HepG2 (cell line): ENCODE results near the gene AOX1. TPM values are rescaled to one million over a fixed set of nuclear protein-coding genes. Genes with fewer than 3 reads are reported as not detected.
A peak's percentile ranks its signal among the peaks of the same experiment; 100 is the strongest.

Source experiments
- ATAC-seq: fragments of 200-7000 bp; cut with Tn5 transposase; 3 replicates; pipeline ENCODE4 v1.9.1; 2020; ENCODE audit warnings: mild to moderate bottlenecking, moderate library complexity
- BruUV-seq: library from RNA; stranded (reverse); fragments of 400-500 nt; replicated peaks from 2 replicates; lab custom pipeline; 2021; lab: Mats Ljungman, UMichigan
- CTCF ChIA-PET: fragments of 300-600 bp; formaldehyde crosslinking; extraction: SDS; loops from one replicate; lab custom pipeline; 2021; ENCODE audit warnings: low total read pairs, inconsistent platforms, low intra/inter-chr PET ratio; lab: Yijun Ruan, JAX
- POLR2A ChIA-PET: fragments of 350-600 bp; sonication (Branson Sonifier 250); formaldehyde crosslinking; loops from one replicate; lab custom pipeline; 2020; ENCODE audit warnings: antibody characterized with exemption, inconsistent platforms; lab: Yijun Ruan, JAX
- DNase-seq: peaks from one replicate; pipeline ENCODE4 v3.0.0-alpha.2; 2015; ENCODE audit warnings: low spot score
- FAIRE-seq: peaks from 3 replicates; lab custom pipeline; 2011; peaks lifted over from hg19 to GRCh38; lab: Jason Lieb, UNC
- H2AFZ ChIP-seq: one replicate; pipeline ENCODE4 v1.6.1; 2011; ENCODE audit warnings: low read length, inconsistent platforms
- H3K27ac ChIP-seq: fragments of 300-600 bp; 3 replicates; pipeline ENCODE4 v1.8.0; 2011; ENCODE audit warnings: mixed run types, mild to moderate bottlenecking, mixed read lengths, low read length, inconsistent platforms; ENCODE audit not compliant: insufficient read depth; ENCODE audit errors: extremely low read length
- H3K27me3 ChIP-seq, 2 experiments: fragments of 200-600 bp in 1 of 2; 2 replicates in 1 of 2; 3 replicates in 1 of 2; pipeline versions ENCODE4 v1.6.0 to v1.8.0; 2011; ENCODE audit warnings: low read length in 2 of 2, mild to moderate bottlenecking in 2 of 2, moderate library complexity in 2 of 2, inconsistent platforms in 1 of 2; ENCODE audit not compliant: insufficient read depth in 2 of 2, control insufficient read depth in 1 of 2
- H3K36me3 ChIP-seq, 2 experiments: fragments of 200-600 bp in 1 of 2; replicated peaks in 1 of 2; 2 replicates in 1 of 2; 3 replicates in 1 of 2; pipeline versions ENCODE4 v1.5.1 to v1.8.0; 2011; ENCODE audit warnings: low read length in 2 of 2, inconsistent platforms in 1 of 2; ENCODE audit not compliant: insufficient read depth in 2 of 2, control insufficient read depth in 1 of 2
- H3K4me1 ChIP-seq: 2 replicates; pipeline ENCODE4 v1.5.1; 2012; ENCODE audit warnings: low read length, inconsistent platforms; ENCODE audit not compliant: insufficient read depth
- H3K4me2 ChIP-seq: 2 replicates; pipeline ENCODE4 v1.6.0; 2011; ENCODE audit warnings: low read depth, low read length, inconsistent platforms
- H3K4me3 ChIP-seq, 3 experiments: fragments of 200-600 bp in 1 of 3; sonication (generic), shearing (Covaris generic) in 1 of 3; replicated peaks in 1 of 3; 2 replicates each; pipeline ENCODE4 v1.5.1; 2011 to 2016; ENCODE audit warnings: low read length in 3 of 3, inconsistent platforms in 2 of 3, low read depth in 2 of 3, mild to moderate bottlenecking in 2 of 3, control low read depth in 1 of 3, mixed read lengths in 1 of 3; ENCODE audit not compliant: insufficient read depth in 1 of 3
- H3K79me2 ChIP-seq: one replicate; pipeline ENCODE4 v1.6.1; 2011; ENCODE audit warnings: low read length, inconsistent platforms; ENCODE audit not compliant: insufficient read depth
- H3K9ac ChIP-seq: 2 replicates; pipeline ENCODE4 v1.6.0; 2011; ENCODE audit warnings: mild to moderate bottlenecking, low read depth, low read length, inconsistent platforms; ENCODE audit not compliant: insufficient read depth
- H3K9me3 ChIP-seq: 2 replicates; pipeline ENCODE4 v1.5.1; 2012; ENCODE audit warnings: mild to moderate bottlenecking, low read length
- H4K20me1 ChIP-seq: 2 replicates; pipeline ENCODE4 v1.6.0; 2011; ENCODE audit warnings: inconsistent platforms, mild to moderate bottlenecking, low read length, moderate library complexity; ENCODE audit not compliant: insufficient read depth
- CREB1 ChIP-seq, 2 experiments: fragments of 450-650 bp in 1 of 2; IDR thresholded peaks; 2 replicates each; pipeline ENCODE4 v1.6.1; 2016 to 2017; ENCODE audit warnings: control low read depth in 1 of 2, mild to moderate bottlenecking in 1 of 2, missing compliant biosample characterization in 1 of 2, missing genetic modification characterization in 1 of 2
- CTCF ChIP-seq: sonication (generic); formaldehyde crosslinking; IDR thresholded peaks from 2 replicates; pipeline ENCODE4 v1.5.0; 2020; ENCODE audit warnings: mild to moderate bottlenecking, missing genetic modification reagents, moderate library complexity
- HNF4A ChIP-seq: sonication (generic); formaldehyde crosslinking; IDR thresholded peaks from 2 replicates; pipeline ENCODE4 v1.4.0; 2020; ENCODE audit warnings: missing genetic modification reagents
- KLF9 ChIP-seq: IDR thresholded peaks from 2 replicates; pipeline ENCODE4 v1.6.1; 2016; ENCODE audit warnings: low read depth
- MAX ChIP-seq: IDR thresholded peaks from 2 replicates; pipeline ENCODE4 v1.6.1; 2012; ENCODE audit warnings: inconsistent platforms
- NFE2L2 ChIP-seq: fragments of 150-350 bp; IDR thresholded peaks from 2 replicates; pipeline ENCODE4 v1.6.1; 2014; ENCODE audit warnings: low read length
- SMC3 ChIP-seq: IDR thresholded peaks from 2 replicates; pipeline ENCODE4 v1.6.1; 2011; ENCODE audit warnings: low read length, improper control_type of control experiment
- STAG1 ChIP-seq: sonication (generic); formaldehyde crosslinking; IDR thresholded peaks from 2 replicates; pipeline ENCODE4 v1.4.0; 2020; ENCODE audit warnings: missing genetic modification reagents
- ZNF263 ChIP-seq: sonication (generic); formaldehyde crosslinking; IDR thresholded peaks from 2 replicates; pipeline ENCODE4 v1.4.0; 2020; ENCODE audit warnings: missing genetic modification reagents
- ZNF556 ChIP-seq: sonication (generic); formaldehyde crosslinking; IDR thresholded peaks from 2 replicates; pipeline ENCODE4 v1.4.0; 2020; ENCODE audit warnings: mild to moderate bottlenecking, missing genetic modification reagents, borderline replicate concordance
- ZNF614 ChIP-seq: IDR thresholded peaks from 2 replicates; pipeline ENCODE4 v1.6.1; 2018; ENCODE audit warnings: missing biosample characterization, missing genetic modification reagents, inconsistent platforms, borderline replicate concordance
- WGBS: methylation state at CpG from one replicate; pipeline ENCODE4 v1.1.6; 2017; ENCODE audit warnings: low lambda C conversion rate; 5-methylcytosine and 5-hydroxymethylcytosine counted together
- in situ Hi-C: cut with HindIII; loops from 2 replicates; pipeline ENCODE4 v1.10.0; 2017; ENCODE audit warnings: low pct_unique_long_range_greater_than_20kb; ENCODE audit not compliant: extremely low pct_ligation_motif_present
- intact Hi-C: fragments of 100-400 bp; cut with micrococcal nuclease; formaldehyde crosslinking; loops from one replicate; pipeline ENCODE4 v1.10.0; 2022; ENCODE audit not compliant: unreplicated experiment
- polyA plus RNA-seq, 8 experiments: library from polyadenylated mRNA; depleted of rRNA in 3 of 8; stranded (reverse) in 7 of 8; unstranded in 1 of 8; fragments of >200 nt; fragmentation: Illumina TruSeq in 4 of 8; extraction: Trizol in 4 of 8; gene quantifications; 2 replicates each; pipeline versions ENCODE4 v1.2.1 to v1.2.3, GENCODE V29; 2011 to 2016; ENCODE audit warnings: low read depth in 4 of 8, missing spikeins in 1 of 8, mixed read lengths in 1 of 8; ENCODE audit not compliant: insufficient read depth in 1 of 8
- total RNA-seq, 5 experiments: library from RNA; depleted of rRNA; stranded (reverse); fragments of >200 nt; fragmentation: Illumina TruSeq; extraction: Trizol; gene quantifications; 2 replicates each; pipeline ENCODE4 v1.2.3, GENCODE V29; 2016; ENCODE audit warnings: low read depth in 1 of 5

Gene AOX1
- total and polyA plus RNA-seq, 2 of the 13 experiments (the other 11 are each of a cell fraction or from before 2014, with no cell fraction given) = 9.2 to 18.0 TPM

GRCh38 chr2:200618054-200618419 is 32.2 kb downstream of the AOX1 start:
- POLR2A ChIA-PET = interaction anchor here (1.6 kb wide), 1 partner anchor 31 kb away, joined by 3 read pairs; no protein-coding TSS in a partner anchor
- Histone ChIP-seq H3K79me2 (no peaks in the 10 kb centered on the region), H3K36me3 (0 out of 5 replicates have a peak, but pooled peaks cover 0 to 1% of the 10 kb centered on the region in 2 experiments), H3K4me3 (no peak overlapping the region), H2AFZ (no peak overlapping the region), H3K4me2 (no peak overlapping the region), H4K20me1 (no peaks in the 10 kb centered on the region), H3K27ac (no peak overlapping the region), H3K27me3 (no peaks in the 10 kb centered on the region), H3K4me1 (peaks cover 22% of the 10 kb centered on the region), H3K9me3 (no peaks in the 10 kb centered on the region), H3K9ac (no peak overlapping the region)
- DNase-seq (no peak), FAIRE-seq (no peak), ATAC-seq (no peak)
- WGBS = 81% methylated on average over 3 of the region's 3 CpGs
- intact Hi-C loops = no loop called here
- no TSS peak for BruUV-seq
- 0 out of 2 replicates have a peak, but pooled peaks have one; percentile 31 for TF ChIP-seq NFE2L2
- no peak for TF ChIP-seq ZNF614 (CRISPR knock-in tag)
- in situ Hi-C loops = no loop called here
- CTCF ChIA-PET = no interaction called here

GRCh38 chr2:200618590-200619021 is 32.8 kb downstream of the AOX1 start:
- Histone ChIP-seq H3K9ac (no peak overlapping the region), H3K36me3 (0 out of 5 replicates have a peak, but pooled peaks cover 0 to 1% of the 10 kb centered on the region in 2 experiments), H3K4me3 (no peak overlapping the region), H2AFZ (no peak overlapping the region), H3K27me3 (no peaks in the 10 kb centered on the region), H3K9me3 (no peaks in the 10 kb centered on the region), H3K4me2 (no peak overlapping the region), H3K27ac (no peak overlapping the region), H3K79me2 (no peaks in the 10 kb centered on the region), H3K4me1 (peaks cover 22% of the 10 kb centered on the region), H4K20me1 (no peaks in the 10 kb centered on the region)
- BruUV-seq = no TSS peak
- DNase-seq (no peak), FAIRE-seq (no peak), ATAC-seq (no peak)
- 81% methylated on average over 3 of the region's 3 CpGs for WGBS
- in situ Hi-C loops = no loop called here
- TF ChIP-seq ZNF263 (CRISPR knock-in tag) = peak; percentile 77
- no peak for TF ChIP-seq KLF9 (CRISPR knock-in tag)
- peak; percentile 11; the same call in 1 of the 2 replicates for TF ChIP-seq HNF4A (CRISPR knock-in tag)
- peak; percentile 32; the same call in 1 of the 2 replicates for TF ChIP-seq CTCF (CRISPR knock-in tag)
- TF ChIP-seq ZNF556 (CRISPR knock-in tag) = no peak
- TF ChIP-seq SMC3 = peak; percentile 8; the same call in 1 of the 2 replicates
- TF ChIP-seq MAX = no peak
- TF ChIP-seq STAG1 (CRISPR knock-in tag) = peak; percentile 31
- no peak for TF ChIP-seq CREB1 (IDR thresholded peaks at IDR 0.05)
- TF ChIP-seq CREB1 (CRISPR knock-in tag; IDR thresholded peaks at IDR 0.05) = 0 out of 2 replicates have a peak, but pooled peaks have one; percentile 17
- ChIA-PET POLR2A (interaction anchor here (0.9 to 1.6 kb wide), 3 partner anchors 30 to 33 kb away, joined by 3 read pairs; partner anchors contain the start of gene AOX1), CTCF (no interaction called here)
- intact Hi-C loops = no loop called here
